ENCODE measurements around the gene CFAP65. TPM values are rescaled to one million over a fixed set of nuclear protein-coding genes. Genes with fewer than 3 reads are reported as not detected.

CFAP65 gene, protein sequence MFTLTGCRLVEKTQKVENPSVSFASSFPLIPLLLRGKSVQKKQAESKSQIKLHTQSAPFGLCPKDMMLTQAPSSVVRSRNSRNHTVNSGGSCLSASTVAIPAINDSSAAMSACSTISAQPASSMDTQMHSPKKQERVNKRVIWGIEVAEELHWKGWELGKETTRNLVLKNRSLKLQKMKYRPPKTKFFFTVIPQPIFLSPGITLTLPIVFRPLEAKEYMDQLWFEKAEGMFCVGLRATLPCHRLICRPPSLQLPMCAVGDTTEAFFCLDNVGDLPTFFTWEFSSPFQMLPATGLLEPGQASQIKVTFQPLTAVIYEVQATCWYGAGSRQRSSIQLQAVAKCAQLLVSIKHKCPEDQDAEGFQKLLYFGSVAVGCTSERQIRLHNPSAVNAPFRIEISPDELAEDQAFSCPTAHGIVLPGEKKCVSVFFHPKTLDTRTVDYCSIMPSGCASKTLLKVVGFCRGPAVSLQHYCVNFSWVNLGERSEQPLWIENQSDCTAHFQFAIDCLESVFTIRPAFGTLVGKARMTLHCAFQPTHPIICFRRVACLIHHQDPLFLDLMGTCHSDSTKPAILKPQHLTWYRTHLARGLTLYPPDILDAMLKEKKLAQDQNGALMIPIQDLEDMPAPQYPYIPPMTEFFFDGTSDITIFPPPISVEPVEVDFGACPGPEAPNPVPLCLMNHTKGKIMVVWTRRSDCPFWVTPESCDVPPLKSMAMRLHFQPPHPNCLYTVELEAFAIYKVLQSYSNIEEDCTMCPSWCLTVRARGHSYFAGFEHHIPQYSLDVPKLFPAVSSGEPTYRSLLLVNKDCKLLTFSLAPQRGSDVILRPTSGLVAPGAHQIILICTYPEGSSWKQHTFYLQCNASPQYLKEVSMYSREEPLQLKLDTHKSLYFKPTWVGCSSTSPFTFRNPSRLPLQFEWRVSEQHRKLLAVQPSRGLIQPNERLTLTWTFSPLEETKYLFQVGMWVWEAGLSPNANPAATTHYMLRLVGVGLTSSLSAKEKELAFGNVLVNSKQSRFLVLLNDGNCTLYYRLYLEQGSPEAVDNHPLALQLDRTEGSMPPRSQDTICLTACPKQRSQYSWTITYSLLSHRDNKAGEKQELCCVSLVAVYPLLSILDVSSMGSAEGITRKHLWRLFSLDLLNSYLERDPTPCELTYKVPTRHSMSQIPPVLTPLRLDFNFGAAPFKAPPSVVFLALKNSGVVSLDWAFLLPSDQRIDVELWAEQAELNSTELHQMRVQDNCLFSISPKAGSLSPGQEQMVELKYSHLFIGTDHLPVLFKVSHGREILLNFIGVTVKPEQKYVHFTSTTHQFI (N-terminal part only)
- total RNA-seq: not detected

DNA sequence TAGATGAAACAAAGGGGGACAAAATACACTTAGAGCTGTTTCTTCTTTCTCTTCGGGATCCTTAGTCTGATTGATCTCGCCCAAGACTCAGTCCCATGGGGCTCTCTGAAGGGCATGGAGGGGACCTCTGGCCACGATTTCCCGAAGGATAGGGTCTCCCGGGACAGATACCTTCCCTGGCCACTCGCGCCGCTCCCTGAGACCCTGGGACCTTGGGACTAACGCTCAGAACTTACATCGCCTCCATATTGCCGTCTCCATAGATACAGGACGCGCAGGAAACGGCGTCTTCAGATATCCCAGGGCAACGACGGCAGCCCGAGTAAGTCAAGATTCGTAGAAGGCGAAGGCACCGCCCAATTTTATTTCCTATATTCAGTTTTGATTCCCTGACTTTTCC is at the start of gene CFAP65:
Gene CFAP65, minus strand, starts transcription at position 265 of the 400 bp plus-strand sequence. CDS start 2,468 bp downstream, outside the sequence.
- Histone ChIP-seq H3K27ac (no peak within 1 kb of the TSS), H3K36me3 (replicated peaks in 1 of 2; ENCODE audit: insufficient read depth in 1 of 2, low read depth in 2 of 2) (no peaks in the 10 kb centered on the region), H3K27me3 (peaks cover 0 to 9% of the 10 kb centered on the region in 2 donors), H3K9me3 (no peaks in the 10 kb centered on the region), H3K4me3 (no peak within 1 kb of the TSS), H3K4me1 (peaks cover 8% of the 10 kb centered on the region)
- 0 to 2% methylated on average over 19 to 21 of the region's 21 CpGs for WGBS, 2 donors
- TF ChIP-seq CTCF (IDR thresholded peaks at IDR 0.05) (no peak), POLR2A (IDR thresholded peaks at IDR 0.05) (no peak)
- DNase-seq (peak; percentile 53 to 74 (median 58)), ATAC-seq (peak; percentile 71)
- intact Hi-C loops (cut with DNase I): no loop called here

DNA sequence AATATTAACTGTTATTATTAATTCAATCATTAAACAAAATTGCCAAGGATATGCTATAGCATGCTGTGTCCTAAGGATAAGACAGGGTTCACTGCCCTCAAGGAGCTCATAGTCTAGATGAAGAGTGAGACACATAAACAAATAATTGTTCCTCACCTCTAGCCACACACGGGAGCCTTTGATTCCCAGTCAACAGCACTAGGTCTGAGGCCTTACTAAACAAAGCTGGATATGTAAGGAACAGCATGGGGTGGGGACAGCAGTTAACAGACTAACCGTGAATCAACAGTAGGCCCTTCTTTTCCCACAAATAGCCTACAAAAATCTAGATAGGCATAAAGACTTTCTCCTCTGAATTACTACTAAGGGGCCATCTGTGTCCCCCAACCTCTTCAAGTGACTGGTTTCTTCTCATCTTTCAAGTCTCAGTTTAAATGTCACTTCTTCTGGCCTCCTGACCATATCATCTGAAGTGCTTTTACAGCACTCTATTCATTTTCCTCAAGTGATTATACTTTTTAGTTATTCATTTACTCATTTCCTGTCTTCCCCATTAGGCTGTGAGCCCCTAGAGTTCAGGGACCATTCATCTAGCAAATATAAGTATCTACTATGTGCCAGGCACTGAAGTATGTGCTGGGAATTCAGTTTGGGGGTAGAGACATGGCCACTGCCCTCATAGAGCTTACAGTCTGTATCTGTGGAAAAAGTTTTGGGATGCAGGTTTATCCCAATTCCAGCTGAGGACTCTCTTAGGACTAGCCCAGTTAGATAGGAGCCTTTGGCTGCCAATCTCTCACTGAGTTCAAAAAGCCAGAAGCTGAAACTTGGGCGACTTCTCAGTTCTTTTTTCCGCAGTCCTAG is 49.4 kb upstream of the CFAP65 start:
- Histone ChIP-seq H3K4me3 (no peak overlapping the region), H3K27me3 (no peaks in the 10 kb centered on the region), H3K27ac (no peak overlapping the region), H3K9me3 (no peaks in the 10 kb centered on the region), H3K4me1 (no peaks in the 10 kb centered on the region), H3K36me3 (replicated peaks in 1 of 2; ENCODE audit: insufficient read depth in 1 of 2, low read depth in 2 of 2) (no peaks in the 10 kb centered on the region)
- no peak for TF ChIP-seq CTCF (IDR thresholded peaks at IDR 0.05)
- TF ChIP-seq POLR2A (IDR thresholded peaks at IDR 0.05): no peak
- 65 to 71% methylated on average over 4 of the region's 4 CpGs for WGBS, 2 donors
- intact Hi-C loops (cut with DNase I): no loop called here
- DNase-seq (no peak), ATAC-seq (no peak)

DNA sequence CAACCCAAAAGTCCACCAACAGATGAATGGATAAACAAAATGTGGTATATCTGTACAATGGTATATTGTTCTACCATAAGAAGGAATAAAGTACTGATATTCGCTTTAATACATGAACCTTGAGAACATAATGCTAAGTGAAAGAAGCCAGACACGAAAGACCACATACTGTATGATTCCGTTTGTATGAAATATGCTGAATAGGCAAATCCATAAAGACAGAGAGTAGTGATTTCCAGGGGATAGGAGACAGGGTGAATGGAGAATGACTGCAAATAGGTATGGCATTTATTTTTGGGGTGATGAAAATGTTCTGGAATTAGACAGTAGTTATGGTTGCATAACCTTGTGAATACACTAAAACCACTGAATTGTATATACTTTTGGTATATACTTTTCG is 48.0 kb upstream of the CFAP65 start:
- DNase-seq (no peak), ATAC-seq (no peak)
- WGBS, 2 donors: 94 to 96% methylated on average over 4 of the region's 4 CpGs
- TF ChIP-seq POLR2A (IDR thresholded peaks at IDR 0.05) (no peak), CTCF (IDR thresholded peaks at IDR 0.05) (no peak)
- Histone ChIP-seq H3K27ac (no peak overlapping the region), H3K4me1 (no peaks in the 10 kb centered on the region), H3K36me3 (replicated peaks in 1 of 2; ENCODE audit: insufficient read depth in 1 of 2, low read depth in 2 of 2) (no peaks in the 10 kb centered on the region), H3K27me3 (no peaks in the 10 kb centered on the region), H3K9me3 (no peaks in the 10 kb centered on the region), H3K4me3 (no peak overlapping the region)
- intact Hi-C loops (cut with DNase I): no loop called here

DNA sequence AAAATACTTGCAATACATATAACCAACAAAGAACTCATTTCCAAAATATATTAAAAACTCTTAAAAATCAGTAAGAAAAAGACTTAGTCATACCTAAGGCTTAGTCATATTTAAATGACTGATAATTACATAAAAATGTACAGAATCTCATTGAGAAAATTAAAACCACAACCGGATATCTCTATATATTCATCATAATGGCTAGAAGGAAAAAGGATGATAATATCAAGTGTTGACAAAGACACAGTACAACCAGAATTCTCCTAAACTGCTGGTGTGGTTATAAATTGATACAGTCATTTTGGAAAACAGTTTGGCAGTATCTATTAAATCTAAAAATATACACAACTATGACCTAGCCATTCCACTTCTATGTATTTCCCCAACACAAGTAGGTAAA is 46.5 kb upstream of the CFAP65 start:
- WGBS, 2 donors: 88 to 94% methylated on average over 1 of the region's 1 CpG
- Histone ChIP-seq H3K4me1 (no peaks in the 10 kb centered on the region), H3K4me3 (no peak overlapping the region), H3K9me3 (no peaks in the 10 kb centered on the region), H3K36me3 (replicated peaks in 1 of 2; ENCODE audit: insufficient read depth in 1 of 2, low read depth in 2 of 2) (no peaks in the 10 kb centered on the region), H3K27me3 (no peaks in the 10 kb centered on the region), H3K27ac (no peak overlapping the region)
- DNase-seq: no peak
- ATAC-seq: no peak
- intact Hi-C loops (cut with DNase I): no loop called here
- no peak for TF ChIP-seq POLR2A (IDR thresholded peaks at IDR 0.05)
- TF ChIP-seq CTCF (IDR thresholded peaks at IDR 0.05): no peak
